SK-N-SH treated with all-trans-retinoic acid at 6 μM for 48 hours (cell line): ENCODE results near the gene OSBPL3.

Experiments used
- ATAC-seq: fragments of 200-7000 bp; cut with Tn5 transposase; 3 replicates; pipeline ENCODE4 v1.9.1; 2020; ENCODE audit warnings: mild to moderate bottlenecking, moderate library complexity
- ARNTL ChIP-seq: fragments of 450-650 bp; formaldehyde crosslinking; IDR thresholded peaks from 2 replicates; pipeline ENCODE4 v1.5.0; 2020; ENCODE audit warnings: low read depth, mild to moderate bottlenecking, moderate library complexity, borderline replicate concordance
- BACH2 ChIP-seq: fragments of 250-450 bp; sonication (Bioruptor Pico); IDR thresholded peaks from 2 replicates; pipeline ENCODE4 v1.9.0; 2021; ENCODE audit warnings: mild to moderate bottlenecking, borderline replicate concordance
- CSDC2 ChIP-seq: fragments of 250-450 bp; sonication (Bioruptor Pico); IDR thresholded peaks from 2 replicates; pipeline ENCODE4 v1.5.0; 2020; ENCODE audit warnings: mild to moderate bottlenecking, moderate library complexity
- ESRRG ChIP-seq: fragments of 250-450 bp; sonication (Bioruptor Pico); IDR thresholded peaks from 2 replicates; pipeline ENCODE4 v1.6.1; 2021; ENCODE audit warnings: mild to moderate bottlenecking
- ISL1 ChIP-seq: fragments of 250-450 bp; sonication (Bioruptor Pico); IDR thresholded peaks from 2 replicates; pipeline ENCODE4 v2.1.2; 2022; ENCODE audit warnings: mild to moderate bottlenecking, moderate library complexity
- OSR1 ChIP-seq: fragments of 250-450 bp; sonication (Bioruptor Pico); IDR thresholded peaks from 2 replicates; pipeline ENCODE4 v1.8.0; 2022; ENCODE audit warnings: moderate library complexity, mild to moderate bottlenecking, inconsistent platforms
- PPARA ChIP-seq: fragments of 250-450 bp; sonication (Bioruptor Pico); IDR thresholded peaks from 2 replicates; pipeline ENCODE4 v1.5.0; 2020; ENCODE audit warnings: mild to moderate bottlenecking, borderline replicate concordance
- RARB ChIP-seq: fragments of 250-450 bp; sonication (Bioruptor Pico); IDR thresholded peaks from 2 replicates; pipeline ENCODE4 v1.8.0; 2021; ENCODE audit warnings: mild to moderate bottlenecking, moderate library complexity
- SNAI2 ChIP-seq: fragments of 250-450 bp; sonication (Bioruptor Pico); IDR thresholded peaks from 2 replicates; pipeline ENCODE4 v1.5.0; 2020; ENCODE audit warnings: mild to moderate bottlenecking, moderate library complexity
- TCF4 ChIP-seq: fragments of 250-450 bp; sonication (Bioruptor Pico); IDR thresholded peaks from 2 replicates; pipeline ENCODE4 v1.8.0; 2021; ENCODE audit warnings: mild to moderate bottlenecking, moderate library complexity, borderline replicate concordance
- TOX ChIP-seq: fragments of 250-450 bp; sonication (Bioruptor Pico); IDR thresholded peaks from 2 replicates; pipeline ENCODE4 v1.8.0; 2021; ENCODE audit warnings: mild to moderate bottlenecking, moderate library complexity, borderline replicate concordance
- ZC3H10 ChIP-seq: fragments of 250-450 bp; sonication (Bioruptor Pico); IDR thresholded peaks from 2 replicates; pipeline ENCODE4 v1.5.1; 2021; ENCODE audit warnings: mild to moderate bottlenecking, moderate library complexity
- ZFP3 ChIP-seq: fragments of 250-450 bp; sonication (Bioruptor Pico); IDR thresholded peaks from 2 replicates; pipeline ENCODE4 v1.5.0; 2020; ENCODE audit warnings: mild to moderate bottlenecking, moderate library complexity
- ZNF565 ChIP-seq: fragments of 450-650 bp; formaldehyde crosslinking; conservative IDR thresholded peaks from 2 replicates; pipeline ENCODE4 v1.5.0; 2020; ENCODE audit warnings: low read depth, mild to moderate bottlenecking, moderate library complexity
- ZNF70 ChIP-seq: fragments of 450-650 bp; formaldehyde crosslinking; IDR thresholded peaks from 2 replicates; pipeline ENCODE4 v1.5.0; 2020; ENCODE audit warnings: mild to moderate bottlenecking, moderate library complexity
- ZNF8 ChIP-seq: fragments of 450-650 bp; formaldehyde crosslinking; IDR thresholded peaks from 2 replicates; pipeline ENCODE4 v1.5.0; 2020; ENCODE audit warnings: mild to moderate bottlenecking, moderate library complexity
- TF ChIP-seq, protein P1 (sequence below): fragments of 250-450 bp; sonication (Bioruptor Pico); IDR thresholded peaks from 2 replicates; pipeline ENCODE4 v1.8.0; 2020; ENCODE audit warnings: mild to moderate bottlenecking, moderate library complexity, borderline replicate concordance
- TF ChIP-seq, protein P2 (sequence below): fragments of 250-450 bp; sonication (Bioruptor Pico); IDR thresholded peaks from 2 replicates; pipeline ENCODE4 v1.5.1; 2020; ENCODE audit warnings: low read depth, mild to moderate bottlenecking, moderate library complexity
- TF ChIP-seq, protein P3 (sequence below): fragments of 250-450 bp; sonication (Bioruptor Pico); IDR thresholded peaks from 2 replicates; pipeline ENCODE4 v1.8.0; 2021; ENCODE audit warnings: low read depth, mild to moderate bottlenecking, moderate library complexity, borderline replicate concordance
- TF ChIP-seq, protein P4 (sequence below): fragments of 250-450 bp; sonication (Bioruptor Pico); IDR thresholded peaks from 2 replicates; pipeline ENCODE4 v1.5.1; 2021; ENCODE audit warnings: mild to moderate bottlenecking, moderate library complexity
- TF ChIP-seq, protein P5 (sequence below): fragments of 250-450 bp; sonication (Bioruptor Pico); IDR thresholded peaks from 2 replicates; pipeline ENCODE4 v1.5.0; 2020; ENCODE audit warnings: mild to moderate bottlenecking, moderate library complexity

Gene OSBPL3

DNA sequence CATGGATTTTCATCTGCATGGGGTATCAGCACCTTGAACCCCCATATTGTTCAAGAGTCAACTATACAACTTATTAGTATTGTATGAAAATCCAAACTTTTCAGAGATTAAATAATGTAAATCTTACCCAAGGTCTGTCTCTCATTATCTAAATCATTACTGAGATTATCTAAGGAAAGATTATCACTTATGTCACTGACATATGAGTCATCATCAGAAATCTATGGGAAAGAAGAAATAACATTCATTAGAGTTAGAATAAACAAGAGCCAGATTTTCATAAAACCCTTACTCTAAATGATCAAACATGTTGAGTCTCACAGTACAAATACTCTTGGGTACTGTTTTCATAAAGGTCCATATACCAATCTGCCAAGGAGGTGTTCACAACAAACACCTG lies 139.4 kb downstream of the OSBPL3 start:
- TF ChIP-seq ARNTL (CRISPR knock-in tag) (no peak), ZNF70 (CRISPR knock-in tag) (no peak), CSDC2 (CRISPR knock-in tag) (no peak), TCF4 (CRISPR knock-in tag) (0 out of 2 replicates have a peak, but pooled peaks have one; percentile 36)
- TF ChIP-seq, all 23 proteins: peak for 1
- ATAC-seq = no peak

DNA sequence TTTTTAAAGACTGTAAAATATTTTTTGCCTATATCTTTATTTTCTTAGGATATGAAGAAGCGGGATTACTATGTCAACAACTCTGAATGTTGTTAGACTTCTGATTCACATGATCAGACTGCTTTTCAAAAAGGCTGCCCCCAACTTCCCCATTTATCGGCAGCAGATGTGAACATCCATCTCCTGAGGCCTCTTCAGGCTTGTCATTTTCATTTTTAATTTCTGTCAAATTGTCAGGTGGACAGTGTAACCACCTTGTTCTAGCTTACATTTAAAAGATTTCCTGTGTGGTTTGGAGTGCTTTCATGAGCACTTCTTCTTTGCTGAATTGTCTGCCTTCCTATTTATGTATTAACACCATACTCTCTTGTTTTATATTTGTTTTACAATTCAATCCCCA lies 143.9 kb downstream of the OSBPL3 start:
- TF ChIP-seq SNAI2 (CRISPR knock-in tag) (no peak), ISL1 (CRISPR knock-in tag) (no peak)
- TF ChIP-seq, protein P1, sequence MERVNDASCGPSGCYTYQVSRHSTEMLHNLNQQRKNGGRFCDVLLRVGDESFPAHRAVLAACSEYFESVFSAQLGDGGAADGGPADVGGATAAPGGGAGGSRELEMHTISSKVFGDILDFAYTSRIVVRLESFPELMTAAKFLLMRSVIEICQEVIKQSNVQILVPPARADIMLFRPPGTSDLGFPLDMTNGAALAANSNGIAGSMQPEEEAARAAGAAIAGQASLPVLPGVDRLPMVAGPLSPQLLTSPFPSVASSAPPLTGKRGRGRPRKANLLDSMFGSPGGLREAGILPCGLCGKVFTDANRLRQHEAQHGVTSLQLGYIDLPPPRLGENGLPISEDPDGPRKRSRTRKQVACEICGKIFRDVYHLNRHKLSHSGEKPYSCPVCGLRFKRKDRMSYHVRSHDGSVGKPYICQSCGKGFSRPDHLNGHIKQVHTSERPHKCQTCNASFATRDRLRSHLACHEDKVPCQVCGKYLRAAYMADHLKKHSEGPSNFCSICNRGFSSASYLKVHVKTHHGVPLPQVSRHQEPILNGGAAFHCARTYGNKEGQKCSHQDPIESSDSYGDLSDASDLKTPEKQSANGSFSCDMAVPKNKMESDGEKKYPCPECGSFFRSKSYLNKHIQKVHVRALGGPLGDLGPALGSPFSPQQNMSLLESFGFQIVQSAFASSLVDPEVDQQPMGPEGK = no peak
- no peak for ATAC-seq

DNA sequence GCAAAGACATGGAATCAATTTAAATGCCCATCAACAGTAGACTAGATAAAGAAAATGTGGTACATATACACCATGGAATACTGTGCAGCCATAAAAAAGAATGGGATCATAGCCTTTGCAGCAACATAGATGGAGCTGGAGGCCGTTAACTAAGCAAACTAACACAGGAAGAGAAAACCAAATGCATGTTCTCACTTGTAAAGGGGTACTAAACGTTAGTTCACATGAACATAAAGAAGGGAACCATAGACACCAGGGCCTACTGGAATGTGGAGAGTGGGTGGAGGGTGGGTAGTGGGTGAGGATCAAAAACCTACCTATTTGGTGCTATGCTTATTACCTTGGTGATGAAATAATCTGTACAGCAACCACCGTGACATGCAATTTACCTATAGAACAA lies 144.3 kb downstream of the OSBPL3 start:
- ATAC-seq = no peak
- TF ChIP-seq TCF4 (CRISPR knock-in tag) (no peak), BACH2 (CRISPR knock-in tag) (no peak), ZNF565 (CRISPR knock-in tag) (no peak), ZNF8 (CRISPR knock-in tag) (no peak), OSR1 (CRISPR knock-in tag) (no peak), ESRRG (no peak), SNAI2 (CRISPR knock-in tag) (no peak), RARB (CRISPR knock-in tag) (no peak), ZC3H10 (no peak), ZFP3 (no peak), ISL1 (CRISPR knock-in tag) (no peak), PPARA (CRISPR knock-in tag) (no peak), TOX (CRISPR knock-in tag) (no peak), ARNTL (CRISPR knock-in tag) (no peak)
- TF ChIP-seq, protein P2, sequence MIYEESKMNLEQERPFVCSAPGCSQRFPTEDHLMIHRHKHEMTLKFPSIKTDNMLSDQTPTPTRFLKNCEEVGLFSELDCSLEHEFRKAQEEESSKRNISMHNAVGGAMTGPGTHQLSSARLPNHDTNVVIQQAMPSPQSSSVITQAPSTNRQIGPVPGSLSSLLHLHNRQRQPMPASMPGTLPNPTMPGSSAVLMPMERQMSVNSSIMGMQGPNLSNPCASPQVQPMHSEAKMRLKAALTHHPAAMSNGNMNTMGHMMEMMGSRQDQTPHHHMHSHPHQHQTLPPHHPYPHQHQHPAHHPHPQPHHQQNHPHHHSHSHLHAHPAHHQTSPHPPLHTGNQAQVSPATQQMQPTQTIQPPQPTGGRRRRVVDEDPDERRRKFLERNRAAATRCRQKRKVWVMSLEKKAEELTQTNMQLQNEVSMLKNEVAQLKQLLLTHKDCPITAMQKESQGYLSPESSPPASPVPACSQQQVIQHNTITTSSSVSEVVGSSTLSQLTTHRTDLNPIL (CRISPR knock-in tag) = no peak
- TF ChIP-seq, protein P3, sequence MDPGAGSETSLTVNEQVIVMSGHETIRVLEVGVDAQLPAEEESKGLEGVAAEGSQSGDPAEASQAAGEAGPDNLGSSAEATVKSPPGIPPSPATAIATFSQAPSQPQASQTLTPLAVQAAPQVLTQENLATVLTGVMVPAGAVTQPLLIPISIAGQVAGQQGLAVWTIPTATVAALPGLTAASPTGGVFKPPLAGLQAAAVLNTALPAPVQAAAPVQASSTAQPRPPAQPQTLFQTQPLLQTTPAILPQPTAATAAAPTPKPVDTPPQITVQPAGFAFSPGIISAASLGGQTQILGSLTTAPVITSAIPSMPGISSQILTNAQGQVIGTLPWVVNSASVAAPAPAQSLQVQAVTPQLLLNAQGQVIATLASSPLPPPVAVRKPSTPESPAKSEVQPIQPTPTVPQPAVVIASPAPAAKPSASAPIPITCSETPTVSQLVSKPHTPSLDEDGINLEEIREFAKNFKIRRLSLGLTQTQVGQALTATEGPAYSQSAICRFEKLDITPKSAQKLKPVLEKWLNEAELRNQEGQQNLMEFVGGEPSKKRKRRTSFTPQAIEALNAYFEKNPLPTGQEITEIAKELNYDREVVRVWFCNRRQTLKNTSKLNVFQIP = no peak
- TF ChIP-seq, protein P4, sequence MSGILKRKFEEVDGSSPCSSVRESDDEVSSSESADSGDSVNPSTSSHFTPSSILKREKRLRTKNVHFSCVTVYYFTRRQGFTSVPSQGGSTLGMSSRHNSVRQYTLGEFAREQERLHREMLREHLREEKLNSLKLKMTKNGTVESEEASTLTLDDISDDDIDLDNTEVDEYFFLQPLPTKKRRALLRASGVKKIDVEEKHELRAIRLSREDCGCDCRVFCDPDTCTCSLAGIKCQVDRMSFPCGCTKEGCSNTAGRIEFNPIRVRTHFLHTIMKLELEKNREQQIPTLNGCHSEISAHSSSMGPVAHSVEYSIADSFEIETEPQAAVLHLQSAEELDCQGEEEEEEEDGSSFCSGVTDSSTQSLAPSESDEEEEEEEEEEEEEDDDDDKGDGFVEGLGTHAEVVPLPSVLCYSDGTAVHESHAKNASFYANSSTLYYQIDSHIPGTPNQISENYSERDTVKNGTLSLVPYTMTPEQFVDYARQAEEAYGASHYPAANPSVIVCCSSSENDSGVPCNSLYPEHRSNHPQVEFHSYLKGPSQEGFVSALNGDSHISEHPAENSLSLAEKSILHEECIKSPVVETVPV (CRISPR knock-in tag) = no peak
- TF ChIP-seq, protein P5, sequence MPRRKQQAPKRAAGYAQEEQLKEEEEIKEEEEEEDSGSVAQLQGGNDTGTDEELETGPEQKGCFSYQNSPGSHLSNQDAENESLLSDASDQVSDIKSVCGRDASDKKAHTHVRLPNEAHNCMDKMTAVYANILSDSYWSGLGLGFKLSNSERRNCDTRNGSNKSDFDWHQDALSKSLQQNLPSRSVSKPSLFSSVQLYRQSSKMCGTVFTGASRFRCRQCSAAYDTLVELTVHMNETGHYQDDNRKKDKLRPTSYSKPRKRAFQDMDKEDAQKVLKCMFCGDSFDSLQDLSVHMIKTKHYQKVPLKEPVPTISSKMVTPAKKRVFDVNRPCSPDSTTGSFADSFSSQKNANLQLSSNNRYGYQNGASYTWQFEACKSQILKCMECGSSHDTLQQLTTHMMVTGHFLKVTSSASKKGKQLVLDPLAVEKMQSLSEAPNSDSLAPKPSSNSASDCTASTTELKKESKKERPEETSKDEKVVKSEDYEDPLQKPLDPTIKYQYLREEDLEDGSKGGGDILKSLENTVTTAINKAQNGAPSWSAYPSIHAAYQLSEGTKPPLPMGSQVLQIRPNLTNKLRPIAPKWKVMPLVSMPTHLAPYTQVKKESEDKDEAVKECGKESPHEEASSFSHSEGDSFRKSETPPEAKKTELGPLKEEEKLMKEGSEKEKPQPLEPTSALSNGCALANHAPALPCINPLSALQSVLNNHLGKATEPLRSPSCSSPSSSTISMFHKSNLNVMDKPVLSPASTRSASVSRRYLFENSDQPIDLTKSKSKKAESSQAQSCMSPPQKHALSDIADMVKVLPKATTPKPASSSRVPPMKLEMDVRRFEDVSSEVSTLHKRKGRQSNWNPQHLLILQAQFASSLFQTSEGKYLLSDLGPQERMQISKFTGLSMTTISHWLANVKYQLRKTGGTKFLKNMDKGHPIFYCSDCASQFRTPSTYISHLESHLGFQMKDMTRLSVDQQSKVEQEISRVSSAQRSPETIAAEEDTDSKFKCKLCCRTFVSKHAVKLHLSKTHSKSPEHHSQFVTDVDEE (CRISPR knock-in tag) = no peak
- TF ChIP-seq, protein P1 = no peak
